Measurements from ENCODE around the gene MGAT1.

The MGAT1 gene

DNA sequence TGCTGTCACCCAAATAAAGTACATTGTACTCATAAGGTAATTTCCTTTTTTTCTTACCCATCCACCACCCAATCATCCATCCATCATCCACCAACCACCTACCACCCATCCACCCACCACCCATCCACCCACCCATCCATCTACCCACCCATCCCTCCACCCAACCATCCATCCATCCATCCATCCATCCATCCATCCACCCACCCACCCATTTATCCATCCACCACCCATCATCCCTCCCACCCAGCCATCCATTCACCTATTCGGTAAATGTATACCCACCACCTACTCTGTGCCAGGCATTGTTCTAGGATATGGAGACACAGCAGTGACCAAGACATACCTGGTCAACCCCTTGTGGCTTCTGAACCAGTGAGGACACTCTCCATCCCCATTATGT, 25.1 kb downstream of the MGAT1 start:
- H3K9me3 ChIP-seq = no peaks in the 10 kb centered on the region
- no peaks in the 10 kb centered on the region for H3K36me3 ChIP-seq
- no peak overlapping the region for H3K4me3 ChIP-seq (ENCODE audit: low read depth, low read length)
- TF ChIP-seq, protein P1, sequence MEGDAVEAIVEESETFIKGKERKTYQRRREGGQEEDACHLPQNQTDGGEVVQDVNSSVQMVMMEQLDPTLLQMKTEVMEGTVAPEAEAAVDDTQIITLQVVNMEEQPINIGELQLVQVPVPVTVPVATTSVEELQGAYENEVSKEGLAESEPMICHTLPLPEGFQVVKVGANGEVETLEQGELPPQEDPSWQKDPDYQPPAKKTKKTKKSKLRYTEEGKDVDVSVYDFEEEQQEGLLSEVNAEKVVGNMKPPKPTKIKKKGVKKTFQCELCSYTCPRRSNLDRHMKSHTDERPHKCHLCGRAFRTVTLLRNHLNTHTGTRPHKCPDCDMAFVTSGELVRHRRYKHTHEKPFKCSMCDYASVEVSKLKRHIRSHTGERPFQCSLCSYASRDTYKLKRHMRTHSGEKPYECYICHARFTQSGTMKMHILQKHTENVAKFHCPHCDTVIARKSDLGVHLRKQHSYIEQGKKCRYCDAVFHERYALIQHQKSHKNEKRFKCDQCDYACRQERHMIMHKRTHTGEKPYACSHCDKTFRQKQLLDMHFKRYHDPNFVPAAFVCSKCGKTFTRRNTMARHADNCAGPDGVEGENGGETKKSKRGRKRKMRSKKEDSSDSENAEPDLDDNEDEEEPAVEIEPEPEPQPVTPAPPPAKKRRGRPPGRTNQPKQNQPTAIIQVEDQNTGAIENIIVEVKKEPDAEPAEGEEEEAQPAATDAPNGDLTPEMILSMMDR (IDR thresholded peaks at IDR 0.05; ENCODE audit: low read depth, low read length) = no peak
- H3K4me1 ChIP-seq = no peaks in the 10 kb centered on the region
- peaks cover 15% of the 10 kb centered on the region for H3K27me3 ChIP-seq
- DNase-seq = no peak

- no peaks in the 10 kb centered on the region; the same call in 1 of the 2 replicates for H3K9me3 ChIP-seq
- H3K4me1 ChIP-seq = no peaks in the 10 kb centered on the region
- peaks cover 15% of the 10 kb centered on the region for H3K27me3 ChIP-seq
- TF ChIP-seq, protein P1 (IDR thresholded peaks at IDR 0.05; ENCODE audit: low read depth, low read length) = no peak
- H3K4me3 ChIP-seq (ENCODE audit: low read depth, low read length) = no peak overlapping the region
- H3K36me3 ChIP-seq = no peaks in the 10 kb centered on the region
- no peak for DNase-seq
These were observed 26.2 kb downstream of the MGAT1 start for GRCh38 chr5:180776376-180776775.

- Histone ChIP-seq H3K4me1 (no peaks in the 10 kb centered on the region), H3K9me3 (no peaks in the 10 kb centered on the region; the same call in 1 of the 2 replicates), H3K27me3 (peaks cover 15% of the 10 kb centered on the region), H3K36me3 (no peaks in the 10 kb centered on the region), H3K4me3 (ENCODE audit: low read depth, low read length) (no peak overlapping the region)
- TF ChIP-seq, protein P1 (IDR thresholded peaks at IDR 0.05; ENCODE audit: low read depth, low read length) = no peak
- DNase-seq = no peak
These were observed 27.0 kb downstream of the MGAT1 start for GRCh38 chr5:180775624-180776023.

DNA sequence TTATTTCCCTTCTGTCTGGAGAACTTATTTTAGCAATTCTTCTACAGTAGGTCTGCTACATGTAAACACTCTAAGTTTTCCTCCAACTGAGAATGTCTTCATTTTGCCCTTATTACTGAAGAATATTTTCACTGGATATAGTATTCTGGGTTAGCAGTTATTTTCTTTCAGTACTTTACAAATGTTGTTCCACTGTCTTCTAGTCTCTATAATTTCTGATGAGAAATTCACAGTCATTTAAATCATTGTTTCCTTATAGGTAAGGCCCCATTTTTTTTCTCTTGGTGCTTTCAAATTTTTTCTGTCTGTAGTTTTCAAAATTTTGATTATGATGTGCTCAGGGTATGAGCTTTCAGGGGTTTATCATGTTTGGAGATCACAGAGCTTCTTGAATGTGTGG, 30.8 kb downstream of the MGAT1 start:
- Histone ChIP-seq H3K4me3 (ENCODE audit: low read depth, low read length) (no peak overlapping the region), H3K9me3 (no peaks in the 10 kb centered on the region; the same call in 1 of the 2 replicates), H3K4me1 (no peaks in the 10 kb centered on the region), H3K27me3 (peaks cover 15% of the 10 kb centered on the region), H3K36me3 (no peaks in the 10 kb centered on the region)
- no peak for DNase-seq
- TF ChIP-seq, protein P1 (IDR thresholded peaks at IDR 0.05; ENCODE audit: low read depth, low read length) = no peak

GRCh38 chr5:180769821-180770220, 32.8 kb downstream of the MGAT1 start:
- H3K4me3 ChIP-seq (ENCODE audit: low read depth, low read length) = no peak overlapping the region
- H3K36me3 ChIP-seq = no peaks in the 10 kb centered on the region
- H3K27me3 ChIP-seq = peaks cover 9% of the 10 kb centered on the region
- no peaks in the 10 kb centered on the region; the same call in 1 of the 2 replicates for H3K9me3 ChIP-seq
- no peaks in the 10 kb centered on the region for H3K4me1 ChIP-seq
- TF ChIP-seq, protein P1 (IDR thresholded peaks at IDR 0.05; ENCODE audit: low read depth, low read length) = no peak
- DNase-seq = no peak

DNA sequence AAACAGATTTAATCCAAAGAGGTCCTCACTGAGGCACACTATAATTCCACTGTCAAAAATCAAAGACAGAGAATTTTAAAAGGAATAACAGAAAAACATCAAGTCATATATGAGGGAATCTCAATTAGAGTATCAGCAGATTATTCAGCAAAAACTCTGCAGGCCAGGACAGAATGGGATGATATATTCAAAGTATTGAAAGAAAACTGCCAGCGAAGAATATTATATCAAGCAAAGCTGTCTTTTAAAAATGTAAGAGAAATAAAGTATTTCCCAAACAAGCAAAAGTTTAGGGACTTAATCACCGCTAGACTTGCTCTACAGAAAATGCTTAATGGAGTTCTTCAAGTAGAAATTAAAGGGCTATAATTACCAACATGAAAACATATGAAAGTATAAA, 47.0 kb downstream of the MGAT1 start:
- H3K27me3 ChIP-seq = peaks cover 8% of the 10 kb centered on the region
- H3K4me3 ChIP-seq (ENCODE audit: low read depth, low read length) = no peak overlapping the region
- TF ChIP-seq, protein P1 (IDR thresholded peaks at IDR 0.05; ENCODE audit: low read depth, low read length) = no peak
- H3K36me3 ChIP-seq = no peaks in the 10 kb centered on the region
- DNase-seq = no peak
- H3K4me1 ChIP-seq = no peaks in the 10 kb centered on the region
- no peaks in the 10 kb centered on the region for H3K9me3 ChIP-seq

All from BE2C (cell line).